BJ (cell line): ENCODE results near the gene PLOD1. TPM values are rescaled to one million over a fixed set of nuclear protein-coding genes. Genes with fewer than 3 reads are reported as not detected.

Source experiments
- CTCF ChIA-PET: fragments of 350-600 bp; formaldehyde crosslinking; extraction: SDS; loops from one replicate; lab custom pipeline; 2021; ENCODE audit warnings: antibody characterized with exemption, inconsistent platforms; lab: Yijun Ruan, JAX
- POLR2A ChIA-PET: fragments of 300-600 bp; sonication (Branson Sonifier 250); formaldehyde crosslinking; extraction: SDS; loops from one replicate; lab custom pipeline; 2021; ENCODE audit warnings: antibody characterized with exemption; lab: Charles Lee
- DNase-seq: peaks from one replicate; pipeline ENCODE4 v3.0.0-alpha.2; 2011; ENCODE audit warnings: low read depth
- H3K27me3 ChIP-seq: 2 replicates; pipeline ENCODE4 v1.6.0; 2011; ENCODE audit warnings: low read length; ENCODE audit not compliant: control insufficient read depth, insufficient read depth
- H3K36me3 ChIP-seq: 2 replicates; pipeline ENCODE4 v1.5.1; 2011; ENCODE audit warnings: low read length; ENCODE audit not compliant: control insufficient read depth, insufficient read depth
- H3K4me3 ChIP-seq: 2 replicates; pipeline ENCODE4 v1.5.1; 2011; ENCODE audit warnings: low read depth, mild to moderate bottlenecking, control low read depth, low read length
- polyA plus RNA-seq: library from polyadenylated mRNA; depleted of rRNA; stranded (reverse); fragments of >200 nt; gene quantifications from 2 replicates; pipeline ENCODE4 v1.2.3, GENCODE V29; 2011
- TF ChIP-seq, protein P1 (sequence below): IDR thresholded peaks from 2 replicates; pipeline ENCODE4 v1.5.1; 2011; ENCODE audit warnings: low read depth, mild to moderate bottlenecking, control low read depth, inconsistent platforms, low read length, moderate library complexity; ENCODE audit not compliant: insufficient read depth

PLOD1 gene
- polyA plus RNA-seq, 1 experiment = 851 TPM

DNA sequence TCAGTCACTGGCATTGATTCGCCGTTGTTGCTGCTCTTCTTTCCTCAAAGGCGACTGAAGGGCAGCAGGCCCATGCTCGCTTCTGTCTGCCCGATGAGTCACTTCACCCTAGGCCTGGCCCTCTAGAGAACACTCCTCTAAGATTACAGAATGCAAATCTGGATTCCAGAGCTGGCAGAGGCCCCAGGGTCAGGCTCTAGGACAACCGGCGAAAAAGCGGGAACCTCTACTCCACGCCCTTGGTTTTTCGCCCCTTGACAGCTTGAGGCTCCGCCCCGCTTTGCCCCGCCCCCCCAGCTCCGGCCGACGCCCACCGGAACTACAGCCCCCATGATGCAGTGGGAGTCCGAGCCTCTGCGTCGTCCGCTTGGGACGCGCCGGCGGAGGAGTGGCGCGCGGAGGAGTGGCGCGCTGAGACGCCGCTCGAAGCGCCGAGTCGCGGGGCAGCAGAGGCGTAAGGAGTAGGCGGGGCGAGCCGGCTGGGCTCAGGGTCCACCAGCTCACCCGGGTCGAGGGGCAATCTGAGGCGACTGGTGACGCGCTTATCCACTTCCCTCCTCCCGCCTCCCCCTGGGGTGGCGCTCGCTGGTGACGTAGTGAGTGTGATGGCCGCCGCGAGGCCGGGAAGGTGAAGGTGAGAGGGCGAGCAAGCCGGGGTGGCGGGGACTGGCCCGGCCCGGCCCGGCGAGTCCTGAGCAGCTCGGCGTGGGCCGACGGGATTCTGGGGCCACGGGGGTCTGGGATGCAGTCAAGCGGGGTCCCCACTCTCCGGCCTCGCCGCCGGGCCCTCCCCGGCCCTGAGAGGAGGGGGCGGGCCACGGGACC, 45.5 kb downstream of the PLOD1 start, which contains the start of gene MFN2:
MFN2 (plus strand) TSS at position 594 of the 825 bp plus-strand sequence. CDS start 8,725 bp downstream, outside the sequence.
- peak within 1 kb of the TSS; percentile 78 for H3K4me3 ChIP-seq
- TF ChIP-seq, protein P1, sequence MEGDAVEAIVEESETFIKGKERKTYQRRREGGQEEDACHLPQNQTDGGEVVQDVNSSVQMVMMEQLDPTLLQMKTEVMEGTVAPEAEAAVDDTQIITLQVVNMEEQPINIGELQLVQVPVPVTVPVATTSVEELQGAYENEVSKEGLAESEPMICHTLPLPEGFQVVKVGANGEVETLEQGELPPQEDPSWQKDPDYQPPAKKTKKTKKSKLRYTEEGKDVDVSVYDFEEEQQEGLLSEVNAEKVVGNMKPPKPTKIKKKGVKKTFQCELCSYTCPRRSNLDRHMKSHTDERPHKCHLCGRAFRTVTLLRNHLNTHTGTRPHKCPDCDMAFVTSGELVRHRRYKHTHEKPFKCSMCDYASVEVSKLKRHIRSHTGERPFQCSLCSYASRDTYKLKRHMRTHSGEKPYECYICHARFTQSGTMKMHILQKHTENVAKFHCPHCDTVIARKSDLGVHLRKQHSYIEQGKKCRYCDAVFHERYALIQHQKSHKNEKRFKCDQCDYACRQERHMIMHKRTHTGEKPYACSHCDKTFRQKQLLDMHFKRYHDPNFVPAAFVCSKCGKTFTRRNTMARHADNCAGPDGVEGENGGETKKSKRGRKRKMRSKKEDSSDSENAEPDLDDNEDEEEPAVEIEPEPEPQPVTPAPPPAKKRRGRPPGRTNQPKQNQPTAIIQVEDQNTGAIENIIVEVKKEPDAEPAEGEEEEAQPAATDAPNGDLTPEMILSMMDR = no peak
- peak; percentile 79 for DNase-seq
- CTCF ChIA-PET = interaction anchor here (0.6 to 1.5 kb wide), 2 partner anchors 12 to 25 kb away, joined by 3 read pairs; no protein-coding TSS in a partner anchor
- no peaks in the 10 kb centered on the region for H3K27me3 ChIP-seq
- POLR2A ChIA-PET = interaction anchor here (0.5 to 1.2 kb wide), 2 partner anchors 50 to 71 kb away, joined by 3 to 7 read pairs; no protein-coding TSS in a partner anchor
- peaks cover 9% of the 10 kb centered on the region for H3K36me3 ChIP-seq

DNA sequence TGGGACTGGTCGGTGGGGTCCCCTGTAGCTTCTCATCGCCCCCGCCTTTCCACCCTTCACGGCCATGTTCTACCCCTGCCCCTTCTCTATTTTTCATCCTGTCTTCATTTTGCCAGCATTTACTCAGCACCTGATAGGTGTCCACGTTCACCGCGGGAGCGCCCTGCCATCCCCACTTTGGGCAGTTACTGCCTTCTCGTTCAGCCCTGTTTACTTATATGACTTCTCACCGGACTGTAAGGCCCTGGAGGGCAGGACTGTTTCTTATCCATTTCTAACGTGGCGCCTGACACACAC, 46.1 kb downstream of the PLOD1 start:
- TF ChIP-seq, protein P1 = no peak
- H3K36me3 ChIP-seq = peaks cover 7% of the 10 kb centered on the region
- no peak for DNase-seq
- H3K4me3 ChIP-seq = peak overlapping the region; percentile 78
- CTCF ChIA-PET = interaction anchor here (0.6 kb wide), 1 partner anchor 25 kb away, joined by 3 read pairs; no protein-coding TSS in a partner anchor
- POLR2A ChIA-PET = interaction anchor here (1.2 kb wide), 1 partner anchor 72 kb away, joined by 7 read pairs; no protein-coding TSS in a partner anchor
- no peaks in the 10 kb centered on the region for H3K27me3 ChIP-seq

DNA sequence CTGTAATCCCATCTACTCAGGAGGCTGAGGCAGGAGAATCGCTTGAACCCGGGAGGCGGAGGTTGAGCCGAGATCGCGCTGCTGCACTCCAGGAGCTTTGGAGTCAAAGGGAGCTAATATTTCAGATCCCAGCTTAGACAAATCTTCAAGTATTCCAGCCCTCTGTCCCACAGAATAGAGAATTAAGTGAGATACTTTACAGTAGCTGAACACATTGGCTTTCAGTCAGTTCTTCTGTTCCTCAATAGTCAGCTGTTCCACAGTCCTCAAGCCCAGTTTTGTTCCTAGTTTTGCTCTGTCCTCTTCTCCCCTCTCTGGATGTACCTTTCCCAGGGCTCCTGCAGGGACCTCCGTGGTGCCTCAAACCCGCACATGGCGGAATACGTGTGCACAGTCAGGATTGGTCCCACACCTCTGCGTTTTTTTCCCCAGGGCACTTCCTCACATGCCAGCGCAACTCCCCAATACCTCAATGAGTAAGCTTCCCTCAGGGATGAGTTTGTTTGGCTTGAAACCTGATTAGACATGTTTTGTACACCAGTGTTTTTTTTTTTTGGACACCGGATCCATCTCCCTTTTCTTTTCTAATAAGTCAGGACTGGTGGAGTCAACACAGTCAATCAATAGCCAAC, 47.0 kb downstream of the PLOD1 start:
- TF ChIP-seq, protein P1 = no peak
- Histone ChIP-seq H3K36me3 (peaks cover 8% of the 10 kb centered on the region), H3K4me3 (no peak overlapping the region; the same call in 1 of the 2 replicates), H3K27me3 (no peaks in the 10 kb centered on the region)
- CTCF ChIA-PET = interaction anchor here (1.3 to 1.5 kb wide), 3 partner anchors 12 to 143 kb away, joined by 3 to 5 read pairs (median 3); no protein-coding TSS in a partner anchor
- DNase-seq = no peak
- POLR2A ChIA-PET = no interaction called here

- POLR2A ChIA-PET = no interaction called here
- no peaks in the 10 kb centered on the region for H3K27me3 ChIP-seq
- no peak overlapping the region for H3K4me3 ChIP-seq
- DNase-seq = no peak
- TF ChIP-seq, protein P1 = peak; percentile 37; the same call in 1 of the 2 replicates
- CTCF ChIA-PET = interaction anchor here (1.3 to 1.5 kb wide), 3 partner anchors 11 to 144 kb away, joined by 3 to 5 read pairs (median 3); no protein-coding TSS in a partner anchor
- H3K36me3 ChIP-seq = peaks cover 8% of the 10 kb centered on the region
Measured at GRCh38 chr1:11982010-11982392, 47.5 kb downstream of the PLOD1 start.

- ChIA-PET CTCF (no interaction called here), POLR2A (no interaction called here)
- DNase-seq = no peak
- TF ChIP-seq, protein P1 = no peak
- H3K36me3 ChIP-seq = peaks cover 8% of the 10 kb centered on the region
- no peak overlapping the region for H3K4me3 ChIP-seq
- no peaks in the 10 kb centered on the region for H3K27me3 ChIP-seq
Measured at GRCh38 chr1:11984121-11984520, 49.6 kb downstream of the PLOD1 start.
